ENCODE results near the gene MAP3K15. TPM values are rescaled to one million over a fixed set of nuclear protein-coding genes. Genes with fewer than 3 reads are reported as not detected.

Gene MAP3K15
- total RNA-seq, 1 experiment from 2014 or later = not detected

- BruUV-seq (replicated peaks) = no TSS peak
- no peak overlapping the region for H2AFZ ChIP-seq
- H3K9me3 ChIP-seq (ENCODE audit: insufficient read depth, low read depth) = no peaks in the 10 kb centered on the region
- intact Hi-C loops (cut with micrococcal nuclease; ENCODE audit: unreplicated experiment) = no loop called here
- no peaks in the 10 kb centered on the region for H3F3A ChIP-seq (ENCODE audit: insufficient read depth, low read depth)
- ChIA-PET CTCF (no interaction called here), POLR2A (ENCODE audit: unreplicated experiment) (no interaction called here)
- no peak for DNase-seq
- H3K4me3 ChIP-seq = no peak overlapping the region
- H3K9me2 ChIP-seq (ENCODE audit: insufficient read depth) = no peaks in the 10 kb centered on the region
- H3K36me3 ChIP-seq (ENCODE audit: low read depth) = no peaks in the 10 kb centered on the region
- no peak for TF ChIP-seq CTCF (conservative IDR thresholded peaks at IDR 0.05)
- TF ChIP-seq EZH2 (IDR thresholded peaks at IDR 0.05; ENCODE audit: low read depth) = no peak
- no peaks in the 10 kb centered on the region for H4K20me1 ChIP-seq (ENCODE audit: insufficient read depth)
- H3K4me1 ChIP-seq (replicated peaks; ENCODE audit: insufficient read depth) = no peaks in the 10 kb centered on the region
- no peaks in the 10 kb centered on the region for H3K79me2 ChIP-seq (ENCODE audit: low read depth)
- no peak overlapping the region for H3K27ac ChIP-seq
- H3K27me3 ChIP-seq (ENCODE audit: insufficient read depth, low read depth) = no peaks in the 10 kb centered on the region
- H3K4me2 ChIP-seq = no peak overlapping the region
Measured at GRCh38 chrX:19354625-19355024, 160.7 kb downstream of the MAP3K15 start.

GRCh38 chrX:19350941-19351384 is 164.3 kb downstream of the MAP3K15 start:
- no peaks in the 10 kb centered on the region for H3K4me1 ChIP-seq (replicated peaks; ENCODE audit: insufficient read depth)
- ChIA-PET POLR2A (ENCODE audit: unreplicated experiment) (no interaction called here), CTCF (no interaction called here)
- no peaks in the 10 kb centered on the region for H3K36me3 ChIP-seq (ENCODE audit: low read depth)
- no peak overlapping the region for H3K4me3 ChIP-seq
- no peak for TF ChIP-seq CTCF (conservative IDR thresholded peaks at IDR 0.05)
- TF ChIP-seq EZH2 (IDR thresholded peaks at IDR 0.05; ENCODE audit: low read depth) = no peak
- H3K27me3 ChIP-seq (ENCODE audit: insufficient read depth, low read depth) = no peaks in the 10 kb centered on the region
- H3K9me2 ChIP-seq (ENCODE audit: insufficient read depth) = no peaks in the 10 kb centered on the region
- H3K4me2 ChIP-seq = no peak overlapping the region
- no peak overlapping the region for H2AFZ ChIP-seq
- peaks cover 21% of the 10 kb centered on the region for H3K79me2 ChIP-seq (ENCODE audit: low read depth)
- no peak for DNase-seq
- intact Hi-C loops (cut with micrococcal nuclease; ENCODE audit: unreplicated experiment) = no loop called here
- H3F3A ChIP-seq (ENCODE audit: insufficient read depth, low read depth) = no peaks in the 10 kb centered on the region
- no peaks in the 10 kb centered on the region; the same call in 1 of the 2 replicates for H4K20me1 ChIP-seq (ENCODE audit: insufficient read depth)
- no peak overlapping the region for H3K27ac ChIP-seq
- H3K9me3 ChIP-seq (ENCODE audit: insufficient read depth, low read depth) = no peaks in the 10 kb centered on the region
- no TSS peak for BruUV-seq (replicated peaks)

- Histone ChIP-seq H2AFZ (no peak overlapping the region), H3F3A (ENCODE audit: insufficient read depth, low read depth) (no peaks in the 10 kb centered on the region), H3K27ac (no peak overlapping the region), H3K9me3 (ENCODE audit: insufficient read depth, low read depth) (no peaks in the 10 kb centered on the region), H3K36me3 (ENCODE audit: low read depth) (no peaks in the 10 kb centered on the region), H3K27me3 (ENCODE audit: insufficient read depth, low read depth) (no peaks in the 10 kb centered on the region), H4K20me1 (ENCODE audit: insufficient read depth) (no peaks in the 10 kb centered on the region; the same call in 1 of the 2 replicates), H3K4me2 (no peak overlapping the region), H3K4me1 (replicated peaks; ENCODE audit: insufficient read depth) (0 out of 2 replicates have a peak, but pooled peaks cover 4% of the 10 kb centered on the region), H3K9me2 (ENCODE audit: insufficient read depth) (no peaks in the 10 kb centered on the region), H3K79me2 (ENCODE audit: low read depth) (peaks cover 38% of the 10 kb centered on the region), H3K4me3 (no peak overlapping the region)
- no TSS peak for BruUV-seq (replicated peaks)
- DNase-seq = no peak
- TF ChIP-seq CTCF (conservative IDR thresholded peaks at IDR 0.05) (no peak), EZH2 (IDR thresholded peaks at IDR 0.05; ENCODE audit: low read depth) (no peak)
- POLR2A ChIA-PET (ENCODE audit: unreplicated experiment) = no interaction called here
- intact Hi-C loops (cut with micrococcal nuclease; ENCODE audit: unreplicated experiment) = no loop called here
- CTCF ChIA-PET = no interaction called here
Measured at GRCh38 chrX:19349264-19349663, 166.0 kb downstream of the MAP3K15 start.

Data from PC-9 (cell line).